ENCODE results near the gene ME2. TPM values are rescaled to one million over a fixed set of nuclear protein-coding genes. Genes with fewer than 3 reads are reported as not detected.

The ME2 gene
- total and polyA plus RNA-seq, 9 of the 15 experiments (the other 6 are each of a cell fraction or from before 2014, with no cell fraction given) = 12.3 to 54.4 (median 36.2) TPM

- Histone ChIP-seq H3K36me3 (ENCODE audit: control insufficient read depth, insufficient read depth, low read length) (no peaks in the 10 kb centered on the region), H3K4me2 (ENCODE audit: insufficient read depth, low read length) (no peak overlapping the region), H3K9ac (ENCODE audit: insufficient read depth in 1 of 2, low read depth in 2 of 2, low read length in 2 of 2) (no peak overlapping the region), H3K27ac (ENCODE audit: extremely low read depth, low read depth, low read length) (no peak overlapping the region), H3K4me3 (no peak overlapping the region), H3K79me2 (ENCODE audit: control insufficient read depth, insufficient read depth, low read length) (peaks cover 20% of the 10 kb centered on the region), H3K4me1 (replicated peaks in 1 of 2; ENCODE audit: control insufficient read depth in 2 of 2, insufficient read depth in 2 of 2, low read length in 2 of 2) (peaks cover 3 to 4% of the 10 kb centered on the region in 2 experiments; a peak in 3 of 5 replicates), H3K27me3 (ENCODE audit: control insufficient read depth in 2 of 2, insufficient read depth in 2 of 2, low read length in 2 of 2) (no peaks in the 10 kb centered on the region), H3K9me3 (replicated peaks; ENCODE audit: control insufficient read depth, insufficient read depth, low read depth, low read length) (no peaks in the 10 kb centered on the region), H4K20me1 (replicated peaks; ENCODE audit: control insufficient read depth, insufficient read depth, low read length) (no peaks in the 10 kb centered on the region), H2AFZ (ENCODE audit: low read depth, low read length) (no peak overlapping the region), H3K9me1 (ENCODE audit: control insufficient read depth, insufficient read depth, low read length) (no peaks in the 10 kb centered on the region)
- in situ Hi-C loops (cut with MboI) (no loop called here), intact Hi-C loops (cut with micrococcal nuclease) (loop anchor here (10.0 kb wide), 1 partner anchor 129 kb away; no protein-coding TSS in a partner anchor)
- WGBS (ENCODE audit: insufficient coverage, low coverage, missing lambda C conversion rate) = 36% methylated on average over 3 of the region's 3 CpGs
- ChIA-PET POLR2A (no interaction called here), CTCF (ENCODE audit: low intra/inter-chr PET ratio) (interaction anchor here (0.5 kb wide), 1 partner anchor 173 kb away, joined by 3 read pairs; no protein-coding TSS in a partner anchor)
- DNase-seq (ENCODE audit: extremely low read depth in 1 of 4, low spot score in 3 of 4) (no peak), ATAC-seq (no peak), FAIRE-seq (no peak)
- no TSS peak for BruUV-seq (replicated peaks)
- no peak for TF ChIP-seq ESRRA (IDR thresholded peaks at IDR 0.05; ENCODE audit: borderline replicate concordance, low read depth)
- TF ChIP-seq ETS1 (conservative IDR thresholded peaks at IDR 0.05; ENCODE audit: control insufficient read depth, low read depth, low read length) = no peak
- no peak for TF ChIP-seq ARNT (IDR thresholded peaks at IDR 0.05)
- TF ChIP-seq ZNF318 (IDR thresholded peaks at IDR 0.05; ENCODE audit: borderline replicate concordance in 1 of 2, low read depth in 1 of 2) = no peak
- TF ChIP-seq HMG20A (CRISPR knock-in tag; conservative IDR thresholded peaks at IDR 0.05) = no peak
- no peak for TF ChIP-seq NR1H2 (CRISPR knock-in tag; IDR thresholded peaks at IDR 0.05)
- no peak for TF ChIP-seq ZC3H8 (IDR thresholded peaks at IDR 0.05)
- no peak for TF ChIP-seq LCOR (CRISPR knock-in tag; IDR thresholded peaks at IDR 0.05)
- TF ChIP-seq, protein P1, sequence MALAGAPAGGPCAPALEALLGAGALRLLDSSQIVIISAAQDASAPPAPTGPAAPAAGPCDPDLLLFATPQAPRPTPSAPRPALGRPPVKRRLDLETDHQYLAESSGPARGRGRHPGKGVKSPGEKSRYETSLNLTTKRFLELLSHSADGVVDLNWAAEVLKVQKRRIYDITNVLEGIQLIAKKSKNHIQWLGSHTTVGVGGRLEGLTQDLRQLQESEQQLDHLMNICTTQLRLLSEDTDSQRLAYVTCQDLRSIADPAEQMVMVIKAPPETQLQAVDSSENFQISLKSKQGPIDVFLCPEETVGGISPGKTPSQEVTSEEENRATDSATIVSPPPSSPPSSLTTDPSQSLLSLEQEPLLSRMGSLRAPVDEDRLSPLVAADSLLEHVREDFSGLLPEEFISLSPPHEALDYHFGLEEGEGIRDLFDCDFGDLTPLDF (CRISPR knock-in tag; IDR thresholded peaks at IDR 0.05) = no peak
Observed at GRCh38 chr18:50875966-50876536, 2.9 kb upstream of the ME2 start.

Data from K562 (cell line).